T-helper 2 cell (primary cell): ENCODE data around the gene FAM83C.

Source experiments
- DNase-seq, 5 experiments: peaks; one replicate each; pipeline versions ENCODE4 v3.0.0 to v3.0.0-alpha.2; 2012 to 2022
- total RNA-seq, 2 donors: gene quantifications; one replicate each; lab custom pipeline; 2026; lab: John Stamatoyannopoulos, UW

The FAM83C gene
- total RNA-seq = 0 reads per million in 2 donors

DNA sequence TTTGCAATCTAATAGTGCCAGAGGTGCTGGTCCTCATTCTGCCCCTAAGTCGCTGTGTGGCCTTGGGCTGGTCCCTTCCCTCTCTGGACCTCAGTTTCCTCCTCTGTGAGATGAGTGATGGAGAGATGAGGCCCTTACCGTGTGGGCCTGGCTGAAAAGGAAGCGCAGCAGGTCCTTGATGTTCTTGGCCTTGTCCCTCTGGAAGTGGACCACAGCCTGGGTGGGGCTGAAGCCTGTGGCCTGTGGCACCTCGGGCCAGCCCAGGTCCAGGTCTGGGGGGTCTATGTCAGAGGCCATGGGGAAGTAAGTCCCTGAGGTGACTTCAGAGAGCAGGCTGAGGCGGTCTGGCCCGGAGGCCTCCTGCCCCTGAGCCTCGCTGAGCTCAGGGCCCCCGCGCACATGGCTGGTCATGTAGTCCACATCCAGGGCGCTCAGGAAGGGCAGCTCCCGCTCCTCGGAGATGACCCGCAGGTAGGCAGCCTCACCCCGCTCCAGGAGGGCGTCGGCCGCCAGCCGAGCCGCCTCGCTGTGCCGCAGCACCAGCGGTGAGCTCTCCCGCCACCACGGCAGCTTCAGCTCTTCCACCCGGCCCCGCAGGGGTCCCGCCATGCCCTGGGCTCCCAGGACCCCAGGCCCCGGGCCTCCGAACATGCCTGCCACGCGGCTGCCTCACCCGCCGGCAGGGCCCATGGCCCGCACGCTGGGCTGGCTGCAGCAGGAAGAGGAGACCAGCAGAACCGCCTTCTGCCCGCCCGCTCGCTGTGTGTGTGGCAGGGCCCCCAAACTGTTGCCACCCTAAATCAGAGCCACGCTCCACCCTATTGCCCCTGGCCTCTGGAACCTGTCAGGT is at the start of gene FAM83C:
TSS of gene FAM83C (minus strand) at position 772 of the 850 bp plus-strand sequence. CDS start at position 651, 121 bp downstream.
- DNase-seq = no peak

GRCh38 chr20:35341366-35342028 is 49.3 kb upstream of the FAM83C start:
- no peak for DNase-seq

GRCh38 chr20:35340436-35340835 is 48.2 kb upstream of the FAM83C start:
- no peak for DNase-seq

DNA sequence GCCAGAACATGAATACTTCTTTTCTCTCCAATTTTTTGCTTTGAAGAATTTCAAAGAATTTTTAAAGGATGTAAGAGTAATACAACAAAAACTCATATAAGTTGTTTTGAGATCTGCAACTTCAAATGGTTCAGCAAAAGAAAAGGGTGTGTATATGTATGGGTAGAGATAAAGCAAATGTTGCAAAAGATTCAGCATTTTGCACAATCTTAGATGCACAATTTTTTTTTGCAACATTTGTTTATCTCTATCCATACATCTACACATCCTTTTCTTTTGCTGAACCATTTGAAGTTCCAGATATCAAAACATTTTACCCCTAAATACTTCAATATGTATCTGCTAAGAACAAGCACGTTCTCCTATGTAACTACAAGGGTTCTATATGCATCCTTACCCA is 47.4 kb upstream of the FAM83C start:
- DNase-seq = no peak

- no peak for DNase-seq
These were observed 46.8 kb upstream of the FAM83C start for GRCh38 chr20:35339007-35339406.

DNA sequence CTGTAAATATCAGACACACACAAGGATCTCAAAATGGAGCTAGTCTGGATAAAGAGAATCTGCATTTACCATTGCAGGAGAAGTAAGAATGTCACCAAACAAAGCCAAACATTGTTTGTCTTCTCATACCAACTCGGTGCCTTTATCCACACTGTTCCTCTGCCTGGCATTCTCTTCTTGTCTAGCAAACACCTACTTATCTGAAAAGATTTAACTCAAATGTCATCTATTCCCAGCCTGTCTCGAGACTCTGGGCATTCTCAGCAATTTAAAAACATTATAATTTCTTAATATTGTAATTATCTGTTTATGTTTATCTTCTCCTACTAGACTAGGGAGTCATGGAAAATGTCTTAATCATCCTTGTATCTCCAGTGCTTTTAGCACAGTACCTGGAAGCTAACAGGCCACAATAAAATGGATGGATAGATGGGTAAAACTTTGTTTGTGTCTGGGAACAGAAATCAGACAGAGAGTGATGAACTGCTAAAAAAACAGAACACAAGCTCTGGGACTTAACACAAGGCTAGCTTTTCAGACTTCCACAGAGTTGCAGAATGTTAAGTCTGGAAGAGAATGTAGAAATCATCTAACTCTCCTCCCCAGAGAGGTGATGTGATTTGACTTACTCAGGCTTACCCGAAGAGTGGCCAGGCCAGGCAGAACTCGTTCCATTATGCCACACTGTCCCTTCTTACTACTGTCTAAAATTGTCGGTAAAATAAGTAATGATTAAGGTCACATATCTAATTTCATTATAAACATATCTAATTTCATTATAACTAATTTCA is 42.3 kb upstream of the FAM83C start:
- DNase-seq = no peak

- no peak for DNase-seq
These were observed 41.4 kb upstream of the FAM83C start for GRCh38 chr20:35333606-35334005.

DNA sequence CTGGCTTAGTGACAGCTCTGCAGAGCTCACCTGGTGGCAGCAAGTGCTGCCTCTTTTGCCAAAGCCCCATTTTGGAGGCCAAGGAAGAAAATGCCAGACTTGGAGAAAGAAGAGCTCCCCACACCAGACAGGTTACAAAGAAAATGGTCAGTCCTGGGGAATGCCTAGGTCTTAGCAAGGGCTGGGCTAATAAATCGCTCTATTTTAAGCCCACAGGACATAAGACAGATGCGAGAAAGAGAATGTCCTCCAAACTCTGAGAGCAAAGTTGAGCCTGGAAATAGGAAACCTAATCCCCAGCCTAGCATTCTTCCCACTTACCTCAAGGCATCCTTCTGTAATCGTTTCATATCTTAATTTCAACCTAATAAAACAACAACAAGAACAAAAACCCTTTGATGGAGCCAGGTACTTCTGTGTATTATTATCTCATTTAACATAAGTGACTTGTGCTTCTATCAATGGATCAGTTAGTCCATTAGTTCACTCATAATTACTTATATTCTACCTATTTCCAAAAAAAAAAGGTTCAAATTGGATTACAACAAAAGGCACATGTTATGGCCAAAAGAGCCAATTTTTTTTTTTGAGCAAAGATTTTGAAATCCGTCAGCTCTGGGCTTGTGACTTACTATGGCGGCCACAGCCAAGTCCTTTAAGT is 40.4 kb upstream of the FAM83C start:
- DNase-seq = no peak

DNA sequence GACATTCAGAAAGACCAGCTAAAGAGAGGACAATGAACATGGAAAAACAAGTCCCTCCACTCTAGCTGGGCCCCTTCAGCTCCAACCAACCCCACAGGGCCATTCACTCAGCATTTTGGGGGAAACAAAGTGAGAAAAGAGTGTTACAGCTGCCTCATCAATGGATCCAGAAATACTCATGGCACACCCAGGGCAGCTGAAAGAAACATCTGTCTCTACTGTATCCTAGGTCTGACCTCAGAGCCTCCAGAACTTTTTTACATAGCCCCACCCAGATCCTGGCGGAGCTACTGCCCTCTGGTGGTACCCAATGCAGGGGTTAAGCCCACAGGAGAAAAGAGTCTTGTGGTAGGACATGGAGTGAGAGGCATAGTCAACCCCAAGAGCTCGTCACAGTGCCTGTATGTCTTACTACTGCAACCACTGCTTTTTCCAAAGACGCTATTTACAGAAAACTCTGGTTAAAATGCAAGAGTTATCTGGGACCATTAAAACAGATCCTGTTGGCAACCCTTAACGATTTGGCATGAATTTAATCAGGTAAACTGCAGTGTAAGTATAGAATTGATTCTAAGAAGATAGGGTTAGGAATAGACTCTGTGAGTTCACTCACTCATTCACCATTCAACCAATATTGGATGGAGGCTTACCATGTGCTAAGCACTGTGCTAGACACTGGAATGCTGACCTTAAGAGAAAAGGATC is 37.4 kb upstream of the FAM83C start:
- DNase-seq = peak in 2 of 5 experiments; percentile 16 to 38

DNA sequence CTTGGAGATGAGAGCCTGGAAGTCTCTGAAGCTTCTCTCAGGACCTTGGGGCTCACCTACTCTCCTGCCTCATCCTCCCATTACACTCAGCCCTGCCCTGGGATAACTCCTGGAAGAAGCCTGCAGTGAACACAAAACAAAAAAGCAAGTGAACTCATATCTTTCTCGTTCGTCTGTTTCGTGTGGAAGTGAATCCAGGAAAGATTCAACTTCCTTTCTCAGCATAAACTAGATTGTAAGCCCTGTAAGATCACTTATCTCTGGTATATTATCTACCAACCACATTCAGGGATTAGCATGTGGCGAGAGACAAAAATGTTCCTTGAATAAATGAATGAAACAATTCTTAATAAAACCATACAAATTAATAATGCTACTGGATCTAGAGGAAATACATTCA is 36.5 kb upstream of the FAM83C start:
- DNase-seq = no peak

- no peak for DNase-seq
These were observed 36.0 kb upstream of the FAM83C start for GRCh38 chr20:35328095-35328685.

DNA sequence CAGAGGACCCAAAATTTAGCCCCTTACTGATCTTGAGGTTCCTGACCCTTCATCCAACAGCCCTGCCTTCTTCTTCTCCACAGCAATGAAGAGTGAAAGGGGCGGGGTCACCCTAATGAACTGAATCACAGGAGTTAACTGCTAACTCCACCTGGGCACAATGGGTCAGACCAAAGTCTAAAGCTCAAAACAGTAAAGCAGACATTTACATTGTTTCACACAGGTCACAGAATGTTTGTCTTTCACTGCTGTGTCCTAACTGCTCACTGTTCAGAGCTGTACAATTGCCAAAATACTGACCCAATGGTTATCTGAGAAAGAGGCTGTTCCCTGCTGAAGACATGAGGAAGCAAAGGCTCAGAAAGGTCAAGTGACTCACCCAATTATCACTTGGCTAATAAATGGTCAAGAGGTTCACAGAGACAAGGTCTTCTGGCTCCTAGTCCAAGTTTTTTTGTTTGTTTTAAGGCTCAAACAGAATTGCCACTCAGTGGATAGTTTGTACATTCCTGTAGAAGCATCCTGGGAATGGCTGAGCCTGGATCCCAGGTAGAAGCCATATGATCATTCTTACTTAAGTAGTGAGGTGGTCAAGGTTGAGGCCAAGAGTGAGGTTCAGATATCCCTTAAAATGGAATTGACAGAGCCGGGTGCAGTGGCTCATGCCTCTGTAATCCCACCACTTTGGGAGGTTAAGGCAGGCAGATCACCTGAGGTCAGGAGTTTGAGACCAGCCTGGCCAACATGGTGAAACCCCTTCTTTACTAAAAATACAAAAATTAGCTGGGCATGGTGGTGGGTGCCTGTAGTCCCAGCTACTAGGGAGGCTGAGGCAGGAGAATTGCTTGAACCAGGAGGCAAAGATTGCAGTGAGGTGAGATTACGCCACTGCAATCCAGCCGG is 35.1 kb upstream of the FAM83C start:
- no peak for DNase-seq

GRCh38 chr20:35326740-35327073 is 34.5 kb upstream of the FAM83C start:
- DNase-seq = no peak

DNA sequence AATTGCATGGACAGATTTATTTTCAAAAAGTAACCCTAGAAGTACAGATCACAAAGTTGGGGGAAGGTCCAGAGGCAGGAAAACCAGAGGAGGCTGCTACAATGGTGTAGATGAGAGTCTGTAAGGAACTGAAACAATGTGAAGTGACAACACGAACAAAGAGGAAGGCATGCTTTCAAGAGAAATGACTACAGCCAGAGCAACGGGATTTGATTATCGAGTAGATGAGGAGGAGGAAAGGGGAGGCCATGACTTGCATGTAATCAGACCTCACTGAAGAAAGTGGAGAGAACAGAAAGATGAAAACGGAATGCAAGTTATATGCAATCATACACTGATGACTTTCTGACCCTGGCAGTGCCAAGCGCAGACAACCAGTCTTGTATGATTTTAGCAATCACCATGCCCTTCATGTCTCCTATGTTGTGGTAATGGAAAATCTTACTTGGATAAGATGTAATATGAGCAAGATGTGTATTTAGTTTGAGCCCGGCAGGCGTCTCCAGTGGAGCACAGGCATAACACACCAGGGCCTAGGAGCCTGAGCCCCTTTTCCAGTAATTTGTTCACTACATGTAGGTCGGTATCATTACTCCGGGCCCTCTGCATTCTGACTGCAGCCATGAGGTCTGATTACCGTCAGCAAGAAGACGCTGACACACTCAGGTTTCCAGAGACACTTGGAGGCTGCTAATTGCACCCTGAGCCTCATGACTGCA is 34.0 kb upstream of the FAM83C start:
- no peak for DNase-seq

GRCh38 chr20:35325401-35325800 is 33.2 kb upstream of the FAM83C start:
- no peak for DNase-seq

DNA sequence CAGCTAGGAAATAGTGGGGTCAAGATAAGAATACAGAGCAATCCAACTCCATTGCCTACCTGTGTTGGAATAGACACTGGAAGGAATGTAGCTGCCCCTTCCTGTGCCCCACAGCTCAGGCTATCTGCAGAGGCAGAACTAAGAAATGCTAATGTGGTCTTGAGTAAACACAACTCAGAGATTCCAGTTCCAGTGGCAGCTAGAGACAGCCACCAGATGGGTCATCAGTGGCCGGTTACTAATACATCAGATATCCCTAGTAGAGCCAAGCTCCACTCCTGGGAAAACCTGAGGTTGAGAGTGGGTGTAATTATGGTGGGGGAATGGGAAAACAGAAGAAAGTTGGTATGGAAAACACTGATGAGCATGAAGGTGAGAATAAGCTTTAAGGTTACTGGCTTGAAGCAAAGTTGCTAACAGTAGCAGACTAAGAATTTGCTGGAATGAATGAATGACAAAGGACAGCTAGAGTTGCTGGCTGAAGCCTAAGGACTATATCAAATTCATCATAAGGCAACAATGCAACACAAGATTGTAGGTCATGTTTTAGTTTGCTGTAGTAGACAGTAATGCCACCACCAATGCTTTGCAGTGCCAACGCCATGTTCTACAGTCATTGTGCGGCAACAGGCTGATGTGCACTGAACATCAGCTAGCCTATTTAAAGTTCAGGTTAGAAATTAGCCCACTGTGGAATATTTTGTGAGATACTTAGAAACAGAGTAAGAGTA is 28.3 kb upstream of the FAM83C start:
- no peak for DNase-seq

DNA sequence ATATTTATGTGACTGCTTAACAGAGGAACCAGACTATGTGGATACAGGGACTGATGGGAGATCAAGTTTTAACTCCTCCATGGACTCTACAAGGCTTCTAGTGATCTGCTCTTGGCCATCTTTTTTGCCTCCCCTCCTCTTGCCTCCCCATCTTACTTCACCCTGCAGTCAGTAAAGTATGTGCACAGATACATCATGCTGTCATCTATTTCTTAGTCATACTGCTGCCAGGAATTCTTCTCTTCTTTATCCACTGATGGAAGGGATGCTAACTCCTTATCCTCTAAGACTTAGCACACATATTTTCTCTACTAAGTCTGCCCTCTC is 27.6 kb upstream of the FAM83C start:
- DNase-seq = no peak

DNA sequence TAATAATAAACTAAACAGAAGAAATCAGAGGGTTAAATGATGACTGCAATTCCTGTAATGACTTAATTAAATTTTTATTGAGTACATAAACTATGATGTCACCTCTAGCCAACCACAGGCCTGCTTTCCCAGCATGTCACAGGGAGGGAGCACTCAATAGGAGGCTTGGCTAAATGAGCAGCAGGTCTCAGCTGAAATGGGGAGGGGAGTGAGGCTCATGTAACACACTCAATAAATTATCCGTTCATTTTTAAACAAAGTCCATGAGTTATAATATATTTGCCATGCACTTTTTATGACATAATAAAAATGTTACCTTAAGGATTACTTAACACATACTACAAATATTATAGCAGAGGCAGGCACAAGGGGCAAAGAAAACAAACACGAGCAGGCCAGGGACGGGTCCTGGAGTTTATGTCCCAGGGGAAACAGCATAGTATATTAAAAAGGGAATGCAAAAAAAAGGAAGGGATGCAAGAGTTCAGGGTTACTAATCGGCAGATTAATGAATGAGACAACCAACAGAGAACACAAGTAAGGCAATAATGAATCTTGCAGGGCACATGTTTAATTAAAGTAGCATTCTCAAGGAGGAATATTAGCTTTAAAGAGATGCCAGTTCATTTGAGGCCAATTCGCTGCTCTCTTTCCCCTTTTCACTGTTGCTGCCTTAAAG is 27.1 kb upstream of the FAM83C start:
- no peak for DNase-seq
